NK-92 (cell line): ENCODE measurements around the gene FMNL3.

Source experiments
- DNase-seq: peaks from one replicate; lab custom pipeline; 2025; ENCODE audit not compliant: unreplicated experiment; lab: John Stamatoyannopoulos, UW

The FMNL3 gene

DNA sequence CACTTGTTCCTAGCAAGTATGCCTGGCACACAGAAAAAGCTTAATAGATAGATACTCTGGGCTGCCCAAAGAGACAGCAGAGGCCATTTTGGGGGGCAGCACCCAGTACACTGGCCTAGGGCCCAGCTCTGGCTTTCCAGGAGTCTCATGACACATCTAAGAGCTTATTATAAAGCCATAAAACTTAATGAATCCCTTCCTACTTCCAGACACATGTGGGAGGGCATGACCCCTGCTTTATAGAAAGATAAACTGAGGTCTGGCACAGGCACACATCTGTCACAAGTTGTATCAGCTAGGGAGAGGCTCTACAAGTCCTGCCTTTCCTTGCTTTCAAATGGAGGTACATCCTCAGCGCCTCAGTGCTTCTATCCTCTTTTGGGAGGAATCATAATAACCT, 27.1 kb downstream of the FMNL3 start:
- no peak for DNase-seq

DNA sequence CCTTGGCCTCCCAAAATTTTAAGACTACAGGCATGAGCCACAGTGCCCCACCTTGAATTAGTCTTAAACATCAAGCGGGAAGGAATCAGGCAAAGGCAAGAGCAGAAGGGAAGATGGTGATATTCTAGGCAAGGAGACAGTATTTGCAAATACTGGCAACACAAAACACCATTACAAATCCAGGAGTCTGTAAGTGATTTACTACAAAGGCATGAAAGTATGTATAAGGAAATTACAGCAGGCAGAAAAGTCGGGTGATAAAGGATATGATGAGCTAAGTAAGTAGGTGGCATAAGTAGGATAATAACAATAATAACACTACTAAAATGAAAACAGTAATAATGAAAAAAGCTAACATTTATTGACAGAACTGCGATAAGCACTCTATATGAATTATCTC, 28.5 kb downstream of the FMNL3 start:
- no peak for DNase-seq

DNA sequence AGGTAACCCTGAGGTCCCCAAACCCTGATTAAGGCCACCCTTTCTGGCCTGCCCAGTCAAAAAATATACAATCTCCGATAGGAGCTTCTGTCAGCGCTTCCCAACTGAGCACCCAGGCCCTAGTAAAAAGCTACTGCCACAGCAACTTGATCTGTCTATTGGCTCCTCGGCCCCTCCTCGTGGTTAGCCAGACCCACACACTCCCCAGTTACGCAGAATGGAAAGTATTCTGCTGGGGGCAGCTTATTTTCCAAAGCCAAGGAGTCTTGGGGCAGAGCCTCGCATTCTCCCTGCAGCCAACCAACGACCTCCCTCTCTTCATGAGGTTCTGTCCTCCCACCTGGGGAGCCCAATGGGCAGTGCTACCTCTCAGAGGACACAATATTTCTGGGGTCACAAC, 32.1 kb downstream of the FMNL3 start:
- DNase-seq: no peak

DNA sequence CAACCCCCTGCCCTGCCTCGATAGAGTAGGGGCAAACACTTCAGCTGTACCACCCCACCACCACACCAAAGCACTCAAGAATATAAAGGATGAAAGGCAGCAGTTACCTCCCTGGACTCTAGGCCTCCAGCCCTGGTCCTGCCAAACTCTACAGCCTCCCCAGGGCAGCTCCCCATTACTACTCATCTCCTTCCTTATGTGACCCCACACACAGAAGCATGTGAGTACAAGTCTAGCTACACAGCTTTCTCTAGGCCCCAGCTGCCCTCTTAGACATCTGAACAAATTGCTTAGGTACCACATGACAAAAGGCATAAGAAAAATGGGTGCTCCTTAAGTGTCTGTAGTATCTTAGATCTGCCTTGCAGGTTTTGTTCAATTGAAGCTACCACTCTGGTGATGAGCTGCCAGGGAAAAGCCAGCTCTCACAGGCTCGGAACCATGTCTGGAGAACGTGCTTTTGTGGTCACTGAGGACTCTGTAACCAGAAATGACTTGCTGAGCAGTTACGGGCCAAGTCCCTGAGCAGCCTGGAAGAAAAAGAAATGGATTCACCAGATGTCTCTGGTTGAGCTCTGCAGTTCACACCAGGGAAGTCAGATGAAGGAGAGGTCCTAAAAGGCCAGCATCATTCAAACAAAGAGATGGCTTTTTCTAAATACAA, 32.8 kb downstream of the FMNL3 start:
- no peak for DNase-seq

DNA sequence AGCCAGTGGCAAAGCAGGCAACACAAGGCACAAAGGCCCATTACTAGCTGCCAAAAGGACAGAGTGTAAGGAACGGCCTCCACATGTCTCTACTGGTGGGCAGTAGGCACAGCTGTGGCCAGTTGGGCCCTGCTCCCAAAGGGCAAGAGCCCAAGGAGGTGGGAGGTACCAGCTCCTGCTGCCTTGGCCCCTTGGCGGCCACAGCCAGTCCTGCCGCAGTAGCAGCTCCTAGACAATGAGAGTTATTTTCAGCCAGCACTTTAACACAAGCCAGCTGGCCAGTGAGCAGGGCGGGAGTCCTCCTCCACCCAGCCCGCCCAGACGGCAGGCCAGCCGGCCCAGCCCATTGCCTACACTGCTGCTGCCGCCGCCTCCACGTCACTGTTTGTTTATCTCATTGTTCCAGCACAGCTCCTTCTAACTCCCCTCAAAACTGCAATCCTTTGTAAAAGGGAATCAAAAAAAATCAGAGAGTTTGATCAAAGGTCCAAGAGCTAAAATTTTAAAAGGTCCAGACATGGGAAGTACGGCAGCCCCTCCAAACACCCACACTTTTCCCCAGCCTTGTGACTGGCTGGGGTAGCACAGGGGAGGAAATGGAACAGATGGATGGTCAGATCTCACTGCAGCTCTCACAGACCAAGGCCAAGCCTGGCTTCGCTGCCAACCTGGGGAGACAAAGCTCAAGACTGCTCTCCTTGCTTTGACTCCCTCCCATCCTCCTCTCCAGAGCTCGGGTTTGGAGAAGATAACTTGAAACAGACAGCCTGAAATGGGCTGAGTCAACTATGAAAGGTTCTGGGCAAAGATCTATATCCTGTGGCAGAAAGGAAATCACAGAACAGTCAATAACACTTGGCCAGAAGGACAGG, 33.5 kb downstream of the FMNL3 start:
- no peak for DNase-seq

DNA sequence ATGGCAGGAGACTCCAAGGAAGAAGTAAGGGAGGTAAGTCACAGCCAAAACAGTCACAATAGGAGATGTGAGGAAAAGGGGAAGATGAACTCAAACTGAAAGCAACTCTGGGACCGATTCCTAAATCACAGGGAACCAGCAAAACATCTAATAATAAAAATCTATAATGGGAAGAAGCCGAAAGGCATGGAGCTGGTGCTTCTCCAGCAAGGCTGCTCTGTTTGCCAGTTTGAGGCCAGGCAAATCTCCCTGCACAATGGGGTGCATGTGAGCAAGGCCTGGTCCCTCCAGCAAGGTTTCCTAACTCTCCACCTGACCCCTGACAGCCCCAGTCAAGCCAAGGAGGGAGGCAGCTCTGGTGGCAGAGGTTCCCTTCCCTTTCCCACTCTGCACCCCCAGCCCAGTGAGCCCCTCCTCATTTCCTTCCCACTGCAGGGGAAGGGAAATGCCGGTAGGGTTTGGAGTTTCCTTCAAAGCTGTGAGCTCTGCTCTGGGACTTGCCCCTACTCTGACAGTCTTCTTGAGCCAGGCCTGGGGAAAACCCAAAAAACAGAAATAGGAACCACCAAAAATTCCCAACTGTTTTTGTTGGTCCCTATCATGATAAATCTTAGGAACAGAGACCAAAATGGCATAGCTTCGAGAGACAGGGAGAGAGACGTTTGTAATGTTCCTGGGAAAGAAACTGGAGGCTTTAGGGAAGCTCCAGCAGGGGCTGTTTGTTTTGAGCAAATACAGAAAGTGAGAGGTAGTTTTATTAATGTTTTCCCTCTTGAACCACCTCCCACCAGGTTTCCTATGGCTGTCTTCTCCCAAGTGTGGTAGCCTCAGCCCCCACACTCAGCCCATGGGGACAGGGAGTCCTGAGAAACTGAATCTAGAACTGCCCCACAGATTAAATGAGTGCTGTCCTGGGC, 34.6 kb downstream of the FMNL3 start:
- no peak for DNase-seq

DNA sequence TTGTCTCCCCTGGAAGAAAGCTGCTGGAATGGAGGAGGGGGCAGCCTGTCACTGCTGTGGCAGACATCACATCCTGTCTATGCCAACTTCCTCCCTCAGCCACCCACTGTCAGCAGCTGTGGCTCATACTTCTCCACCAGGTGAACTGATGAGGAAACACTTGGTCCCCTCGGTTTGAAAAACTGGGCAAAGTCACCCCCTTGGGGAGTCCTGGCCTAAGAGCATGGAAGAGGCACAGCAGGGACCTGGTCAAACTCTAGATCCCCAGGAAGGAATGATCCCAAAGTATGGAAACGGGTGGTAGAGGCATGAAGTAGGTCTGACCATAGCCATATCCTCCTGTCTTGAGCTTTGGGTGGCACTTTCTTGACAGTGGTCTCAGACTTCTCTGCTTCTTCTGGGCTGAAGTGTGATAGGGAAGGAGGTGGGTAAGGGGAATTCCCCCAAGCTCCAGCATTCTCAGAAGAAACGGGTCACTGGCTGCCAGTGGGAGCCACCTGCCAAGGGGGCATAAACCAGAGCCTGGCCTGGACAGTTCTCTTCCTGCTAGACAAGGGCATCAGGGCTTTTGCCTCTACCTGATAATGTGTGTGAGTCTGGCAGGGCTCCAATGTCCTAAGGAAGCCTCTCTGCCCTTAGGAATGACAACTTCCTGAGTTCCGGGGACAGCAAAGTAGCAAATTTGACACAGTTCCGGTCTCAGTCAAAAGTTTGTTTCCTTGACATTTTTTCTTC, 36.0 kb downstream of the FMNL3 start:
- no peak for DNase-seq

GRCh38 chr12:49669796-49670195, 37.4 kb downstream of the FMNL3 start:
- no peak for DNase-seq

GRCh38 chr12:49667325-49668090, 39.7 kb downstream of the FMNL3 start:
- no peak for DNase-seq

DNA sequence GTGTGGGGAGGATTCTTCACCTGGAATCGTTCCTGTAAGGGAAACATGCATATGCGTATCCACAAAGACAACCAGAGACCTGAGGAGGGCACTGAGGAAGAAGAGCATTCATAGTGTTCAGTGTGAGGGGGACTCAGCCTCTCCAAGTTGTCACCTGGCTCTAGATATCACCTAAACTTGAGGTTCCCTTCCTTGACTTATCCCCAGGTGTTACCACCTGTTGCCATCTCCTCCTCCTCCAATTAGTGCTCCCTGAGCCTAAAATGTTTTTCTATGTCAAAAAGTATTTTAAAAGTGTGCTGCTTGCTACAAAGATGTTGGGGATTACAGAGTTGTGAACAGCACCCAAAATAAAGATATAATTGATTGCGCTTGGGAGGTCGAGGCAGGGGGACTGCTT, 41.0 kb downstream of the FMNL3 start:
- no peak for DNase-seq

GRCh38 chr12:49665384-49665783, 41.8 kb downstream of the FMNL3 start:
- DNase-seq: no peak

GRCh38 chr12:49664591-49665239, 42.5 kb downstream of the FMNL3 start:
- DNase-seq: no peak

- no peak for DNase-seq
These were observed 43.0 kb downstream of the FMNL3 start for GRCh38 chr12:49664167-49664566.

DNA sequence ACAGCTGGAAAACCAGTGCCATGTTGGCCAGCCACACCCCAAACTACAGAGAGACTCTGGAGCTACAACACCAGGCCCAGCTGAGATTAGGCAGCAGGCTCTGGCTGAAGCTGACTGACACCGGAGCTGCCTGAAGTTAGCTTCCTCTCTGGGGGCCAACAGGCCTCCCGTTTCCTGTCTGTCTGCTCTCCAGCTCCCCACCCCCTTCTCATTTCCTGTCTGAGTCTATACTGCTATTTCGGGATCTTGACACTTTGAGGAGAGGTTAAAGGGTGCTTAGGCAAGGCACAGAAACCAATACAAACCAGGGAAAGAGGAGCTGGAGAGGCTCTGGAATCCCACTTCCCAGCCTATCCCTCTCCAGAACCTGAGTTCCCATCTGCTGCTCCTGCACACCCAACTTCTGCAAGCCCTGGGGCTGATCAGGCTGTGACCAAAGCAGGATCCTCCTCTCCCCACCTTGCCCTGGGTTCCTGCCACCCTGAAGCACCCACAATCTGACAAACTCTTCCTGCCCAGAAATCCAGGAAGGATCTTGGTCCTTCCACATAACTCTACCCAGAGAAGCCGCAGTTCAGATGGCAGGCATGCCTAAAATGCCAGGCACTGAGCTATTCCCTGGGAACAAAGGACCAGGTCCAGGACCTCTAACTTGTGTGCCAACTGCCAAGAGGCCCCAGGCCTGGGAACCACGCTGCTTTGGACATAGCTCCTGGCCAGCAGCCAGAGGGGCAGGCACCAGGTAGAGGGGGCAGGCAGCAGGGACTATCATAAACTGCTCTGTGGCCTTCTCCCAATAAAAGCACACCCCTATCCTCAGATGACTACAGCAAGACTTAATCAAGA, 44.0 kb downstream of the FMNL3 start:
- no peak for DNase-seq

GRCh38 chr12:49661746-49662145, 45.5 kb downstream of the FMNL3 start:
- DNase-seq: no peak

GRCh38 chr12:49661191-49661590, 46.0 kb downstream of the FMNL3 start:
- DNase-seq: no peak

DNA sequence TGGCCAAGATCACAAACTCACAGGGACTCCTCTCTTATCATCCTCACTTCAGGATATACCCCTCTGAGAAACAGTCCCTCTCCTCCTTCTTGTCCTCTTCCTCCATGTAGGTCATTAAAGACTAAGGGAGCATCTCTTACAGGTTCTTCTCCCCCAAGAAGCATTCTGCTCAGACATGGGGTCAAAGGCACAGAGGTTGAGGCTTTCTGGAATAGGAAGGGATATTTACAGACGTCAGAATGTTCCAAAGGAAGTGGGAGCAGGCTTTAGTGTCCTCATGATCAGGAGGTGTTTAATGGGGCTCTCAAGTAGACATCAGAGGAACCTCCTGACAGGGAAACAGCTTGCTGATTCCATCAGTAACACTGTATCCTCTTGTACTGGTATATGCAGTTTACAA, 47.5 kb downstream of the FMNL3 start:
- no peak for DNase-seq

- no peak for DNase-seq
These were observed 48.9 kb downstream of the FMNL3 start for GRCh38 chr12:49658276-49658675.
